Mucosa of descending colon (tissue), 3 donors: ENCODE results near the gene DPPA3. TPM values are rescaled to one million over a fixed set of nuclear protein-coding genes. Genes with fewer than 3 reads are reported as not detected.

Experiments used
- ATAC-seq: fragments of 200-7000 bp; cut with Tn5 transposase; one replicate; pipeline ENCODE4 v1.9.1; 2020; ENCODE audit warnings: mild to moderate bottlenecking, moderate library complexity
- DNase-seq, 3 donors: peaks; one replicate each; pipeline ENCODE4 v3.0.0-alpha.2; 2020
- H3K36me3 ChIP-seq: fragments of 200-600 bp; one replicate; pipeline ENCODE4 v1.8.0; 2021; ENCODE audit warnings: low read depth, mild to moderate bottlenecking
- H3K4me1 ChIP-seq: fragments of 200-600 bp; one replicate; pipeline ENCODE4 v1.8.0; 2021; ENCODE audit warnings: low read depth, mild to moderate bottlenecking
- H3K4me3 ChIP-seq: fragments of 200-600 bp; one replicate; pipeline ENCODE4 v1.8.0; 2021; ENCODE audit warnings: mild to moderate bottlenecking
- H3K9me3 ChIP-seq: fragments of 200-600 bp; one replicate; pipeline ENCODE4 v1.8.0; 2021; ENCODE audit warnings: mild to moderate bottlenecking
- intact Hi-C, 2 donors: fragments of 100-400 bp; cut with DNase I in 1 of 2; cut with micrococcal nuclease in 1 of 2; formaldehyde crosslinking; loops; one replicate each; pipeline versions ENCODE4 v1.11.0 to v1.11.1; 2022; cut with DNase I, micrococcal nuclease
- total RNA-seq, 3 donors: library from RNA; stranded (reverse); fragmentation: NEBNext Ultra II Directional in 2 of 3; extraction: Animal tissue kit (Norgen Biotek cat#: 25700) in 2 of 3; gene quantifications; one replicate each; pipeline versions ENCODE4 v1.2.1 to v1.2.4, GENCODE V29; 2021 to 2023
- TF ChIP-seq, protein P1 (sequence below): fragments of 200-600 bp; IDR thresholded peaks from one replicate; pipeline ENCODE4 v1.8.0; 2022; ENCODE audit warnings: antibody characterized with exemption, mild to moderate bottlenecking
- donor health status: DM: no; HTN: no; CAD: no; lungs with moderate emphysema.
- donor health status: DM: no; HTN: no; CAD: no.
- donor health status: DM: no; HTN: yes; CAD: no.

Gene DPPA3
- total RNA-seq, 3 donors from 2014 or later, result not detected

- H3K4me3 ChIP-seq, result no peak overlapping the region
- no peaks in the 10 kb centered on the region for H3K9me3 ChIP-seq
- no peaks in the 10 kb centered on the region for H3K4me1 ChIP-seq
- intact Hi-C loops, result no loop called here
- no peaks in the 10 kb centered on the region for H3K36me3 ChIP-seq
- DNase-seq, result no peak
- TF ChIP-seq, protein P1, sequence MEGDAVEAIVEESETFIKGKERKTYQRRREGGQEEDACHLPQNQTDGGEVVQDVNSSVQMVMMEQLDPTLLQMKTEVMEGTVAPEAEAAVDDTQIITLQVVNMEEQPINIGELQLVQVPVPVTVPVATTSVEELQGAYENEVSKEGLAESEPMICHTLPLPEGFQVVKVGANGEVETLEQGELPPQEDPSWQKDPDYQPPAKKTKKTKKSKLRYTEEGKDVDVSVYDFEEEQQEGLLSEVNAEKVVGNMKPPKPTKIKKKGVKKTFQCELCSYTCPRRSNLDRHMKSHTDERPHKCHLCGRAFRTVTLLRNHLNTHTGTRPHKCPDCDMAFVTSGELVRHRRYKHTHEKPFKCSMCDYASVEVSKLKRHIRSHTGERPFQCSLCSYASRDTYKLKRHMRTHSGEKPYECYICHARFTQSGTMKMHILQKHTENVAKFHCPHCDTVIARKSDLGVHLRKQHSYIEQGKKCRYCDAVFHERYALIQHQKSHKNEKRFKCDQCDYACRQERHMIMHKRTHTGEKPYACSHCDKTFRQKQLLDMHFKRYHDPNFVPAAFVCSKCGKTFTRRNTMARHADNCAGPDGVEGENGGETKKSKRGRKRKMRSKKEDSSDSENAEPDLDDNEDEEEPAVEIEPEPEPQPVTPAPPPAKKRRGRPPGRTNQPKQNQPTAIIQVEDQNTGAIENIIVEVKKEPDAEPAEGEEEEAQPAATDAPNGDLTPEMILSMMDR, result no peak
- ATAC-seq, result no peak
Observed at GRCh38 chr12:7695237-7695560, 16.0 kb upstream of the DPPA3 start.

GRCh38 chr12:7695566-7696197 lies 15.6 kb upstream of the DPPA3 start, which contains the start of gene GDF3:
GDF3 (minus strand) TSS chr12:7695775; CDS start chr12:7695728, 47 bp downstream.
- Histone ChIP-seq H3K4me3 (no peak within 1 kb of the TSS), H3K4me1 (no peaks in the 10 kb centered on the region), H3K36me3 (no peaks in the 10 kb centered on the region), H3K9me3 (no peaks in the 10 kb centered on the region)
- DNase-seq (peak in 1 of 3 donors; percentile 16), ATAC-seq (no peak)
- TF ChIP-seq, protein P1, result no peak
- intact Hi-C loops, result no loop called here

DNA sequence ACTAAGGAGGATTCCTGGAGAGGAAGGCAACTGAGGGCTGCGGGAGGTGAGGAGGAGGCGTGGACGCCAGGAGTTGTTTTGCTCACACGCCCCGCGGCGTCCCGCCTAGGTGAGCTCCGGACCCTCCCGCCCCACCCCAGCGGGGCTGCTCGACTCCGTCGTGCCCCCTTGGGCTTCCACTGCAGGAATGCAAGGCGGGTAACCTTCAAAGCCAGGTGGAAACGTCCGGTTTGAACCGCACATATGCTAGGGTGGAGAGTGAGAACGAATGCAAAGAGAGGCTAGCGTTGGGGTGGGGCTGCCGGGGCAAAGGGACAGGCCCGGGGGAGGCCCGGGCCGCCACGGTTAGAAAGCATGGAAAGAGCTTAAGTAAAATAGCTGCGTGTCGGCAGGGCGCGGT lies 5.4 kb upstream of the DPPA3 start:
- no peak overlapping the region for H3K4me3 ChIP-seq
- no peaks in the 10 kb centered on the region for H3K4me1 ChIP-seq
- H3K36me3 ChIP-seq, result no peaks in the 10 kb centered on the region
- ATAC-seq (no peak), DNase-seq (no peak)
- intact Hi-C loops, result no loop called here
- H3K9me3 ChIP-seq, result no peaks in the 10 kb centered on the region
- TF ChIP-seq, protein P1, result no peak

- TF ChIP-seq, protein P1, result no peak
- ATAC-seq, result no peak
- Histone ChIP-seq H3K4me1 (no peaks in the 10 kb centered on the region), H3K4me3 (no peak overlapping the region), H3K9me3 (no peaks in the 10 kb centered on the region), H3K36me3 (no peaks in the 10 kb centered on the region)
- intact Hi-C loops, result no loop called here
- DNase-seq, result no peak
Observed at GRCh38 chr12:7709969-7710675, 1.1 kb upstream of the DPPA3 start.

DNA sequence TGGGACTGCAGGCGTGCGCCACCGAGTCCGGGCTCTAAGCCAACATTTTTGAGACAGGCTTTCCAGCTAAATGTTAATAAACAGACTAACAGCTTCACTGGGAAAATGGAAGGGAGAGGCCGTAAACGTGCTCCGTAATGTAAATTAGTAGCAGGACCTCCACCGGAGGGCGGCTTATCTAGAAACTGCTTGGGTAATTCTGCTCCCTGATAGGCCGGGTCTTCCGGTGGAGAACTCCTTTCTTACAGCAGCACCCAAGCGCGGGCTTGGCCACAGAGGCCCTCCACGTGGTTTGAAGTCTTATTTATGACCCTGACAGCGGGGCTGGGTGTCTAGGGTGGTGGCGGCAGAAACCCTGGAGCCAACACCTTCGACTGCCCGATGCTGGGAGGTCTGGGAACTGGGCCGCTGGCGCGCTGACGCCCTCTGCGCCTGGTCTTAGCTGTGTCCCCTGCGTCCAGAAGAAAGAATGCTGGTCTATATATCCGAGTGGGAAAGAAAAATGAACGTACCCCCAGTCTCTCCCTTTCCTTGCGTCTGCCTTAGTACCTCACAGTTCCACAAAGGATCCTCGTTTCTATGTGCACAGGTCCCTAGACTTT lies 1.7 kb downstream of the DPPA3 start:
- TF ChIP-seq, protein P1, result no peak
- ATAC-seq, result no peak
- H3K9me3 ChIP-seq, result no peaks in the 10 kb centered on the region
- intact Hi-C loops, result no loop called here
- DNase-seq, result no peak
- no peaks in the 10 kb centered on the region for H3K36me3 ChIP-seq
- no peaks in the 10 kb centered on the region for H3K4me1 ChIP-seq
- no peak overlapping the region for H3K4me3 ChIP-seq
